Stimulated activated CD8-positive, alpha-beta memory T cell treated with anti-CD3 and anti-CD28 coated beads, Interleukin-15, amount 100 ng/mL, for 48 hours (primary cell): ENCODE data around the gene ABLIM1.

Experiments used
- DNase-seq, 2 donors: peaks; one replicate each; pipeline ENCODE4 v3.0.0-alpha.2; 2020; ENCODE audit warnings: low read depth in 2 of 2

The ABLIM1 gene

GRCh38 chr10:114491419-114491818 is 166.7 kb downstream of the ABLIM1 start:
- no peak for DNase-seq

GRCh38 chr10:114489521-114490310 is 168.4 kb downstream of the ABLIM1 start:
- DNase-seq: no peak

- no peak for DNase-seq
These were observed 170.1 kb downstream of the ABLIM1 start for GRCh38 chr10:114487815-114488536.

GRCh38 chr10:114486938-114487814 is 170.9 kb downstream of the ABLIM1 start:
- no peak for DNase-seq

- DNase-seq: no peak
These were observed 172.2 kb downstream of the ABLIM1 start for GRCh38 chr10:114485696-114486400.

DNA sequence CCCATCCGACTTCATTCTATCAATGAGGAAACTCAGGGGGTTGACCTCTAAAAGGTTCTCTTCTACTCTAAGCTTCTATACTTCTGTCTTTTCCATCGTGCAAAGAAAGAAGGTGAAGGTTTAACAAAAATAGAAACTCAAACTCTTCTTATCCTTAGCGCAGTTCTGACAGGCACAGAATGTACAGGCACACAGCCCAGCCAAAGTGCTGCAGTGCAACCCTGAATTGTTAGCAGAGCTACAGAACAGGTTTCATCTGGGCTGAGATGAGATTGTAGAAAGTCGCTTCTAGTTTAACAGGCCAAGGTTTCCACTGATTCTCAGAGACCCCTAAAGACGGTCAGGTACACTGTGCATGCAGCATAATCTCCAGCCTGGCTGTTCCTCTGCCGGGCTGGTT is 174.5 kb downstream of the ABLIM1 start:
- no peak for DNase-seq

GRCh38 chr10:114482480-114483304 is 175.4 kb downstream of the ABLIM1 start:
- no peak for DNase-seq

- DNase-seq: no peak
These were observed 177.0 kb downstream of the ABLIM1 start for GRCh38 chr10:114481055-114481454.

- no peak for DNase-seq
These were observed 178.2 kb downstream of the ABLIM1 start for GRCh38 chr10:114479836-114480235.

DNA sequence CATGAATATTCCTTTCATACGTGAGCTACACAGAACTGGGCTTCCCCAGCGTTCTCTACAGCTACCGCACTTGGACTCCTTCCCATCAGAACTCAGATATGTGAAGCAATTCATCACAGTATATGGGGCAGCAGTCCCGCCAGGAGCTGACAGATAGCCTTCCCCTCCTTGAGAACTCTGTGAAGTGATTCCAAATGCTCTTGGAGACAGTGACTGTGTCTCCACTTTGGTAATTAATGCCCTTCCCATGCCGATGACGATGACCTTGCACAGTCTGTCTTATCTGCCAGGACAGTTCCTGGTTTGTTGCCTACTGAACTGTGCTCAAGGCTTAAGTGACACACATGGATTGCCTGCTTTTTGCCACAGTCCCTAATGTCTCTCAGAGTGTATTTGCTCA is 178.8 kb downstream of the ABLIM1 start:
- no peak for DNase-seq

DNA sequence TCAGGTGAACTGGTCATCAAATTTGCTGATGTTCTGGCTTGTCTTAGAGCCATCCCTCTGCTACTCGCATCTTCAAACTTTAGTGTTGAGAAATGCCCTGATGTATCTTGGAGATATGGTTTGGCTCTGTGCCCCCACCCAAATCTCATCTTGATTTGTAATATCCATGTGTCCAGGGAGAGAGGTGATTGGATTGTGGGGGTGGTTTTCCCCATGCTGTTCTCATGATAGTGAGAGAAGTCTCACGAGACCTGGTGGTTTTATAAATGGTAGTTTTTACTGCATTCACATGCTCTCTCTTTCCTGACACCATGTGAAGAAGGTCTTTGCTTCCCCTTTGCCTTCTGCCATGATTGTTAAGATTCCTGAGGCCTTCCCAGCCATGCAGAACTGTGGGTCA is 179.8 kb downstream of the ABLIM1 start:
- no peak for DNase-seq

DNA sequence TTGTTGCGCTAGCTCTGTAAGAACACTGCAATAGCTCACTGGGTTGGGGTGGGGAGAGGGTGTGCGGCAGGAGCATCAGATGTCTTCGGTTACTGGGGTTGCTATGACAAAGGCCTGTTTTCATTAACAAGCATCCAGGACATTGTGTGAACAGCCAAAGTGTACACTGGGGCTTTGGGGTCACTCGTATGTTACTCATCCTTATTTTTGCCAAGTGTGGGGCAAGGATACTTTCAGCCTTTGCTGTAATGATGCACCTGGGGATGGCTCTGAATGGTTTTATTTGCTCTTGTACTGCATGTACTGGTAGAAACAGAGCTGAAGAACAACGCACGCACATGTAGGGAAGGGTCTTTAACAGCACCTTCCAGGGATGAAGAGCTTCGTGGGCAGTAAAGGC is 180.8 kb downstream of the ABLIM1 start:
- DNase-seq: no peak

DNA sequence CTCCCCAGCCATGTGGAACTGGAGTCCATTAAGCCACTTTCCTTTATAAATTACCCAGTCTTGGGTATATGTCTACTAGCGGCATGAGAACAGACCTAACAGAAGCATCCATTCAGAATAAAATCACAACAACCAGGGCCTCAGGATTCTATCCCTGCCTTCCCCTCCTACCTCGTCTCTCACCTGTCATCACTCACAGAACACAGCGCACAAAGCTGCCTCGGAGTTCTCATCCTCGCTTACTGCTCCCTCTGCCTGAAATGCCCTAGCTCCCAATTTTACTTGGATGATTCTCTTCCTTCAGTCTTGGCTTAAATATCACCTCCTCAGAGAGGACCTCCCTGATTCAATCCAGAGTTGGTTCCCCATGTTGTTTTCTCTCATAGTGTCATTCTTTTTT is 183.1 kb downstream of the ABLIM1 start:
- DNase-seq: no peak

GRCh38 chr10:114473776-114474175 is 184.3 kb downstream of the ABLIM1 start:
- DNase-seq: no peak

DNA sequence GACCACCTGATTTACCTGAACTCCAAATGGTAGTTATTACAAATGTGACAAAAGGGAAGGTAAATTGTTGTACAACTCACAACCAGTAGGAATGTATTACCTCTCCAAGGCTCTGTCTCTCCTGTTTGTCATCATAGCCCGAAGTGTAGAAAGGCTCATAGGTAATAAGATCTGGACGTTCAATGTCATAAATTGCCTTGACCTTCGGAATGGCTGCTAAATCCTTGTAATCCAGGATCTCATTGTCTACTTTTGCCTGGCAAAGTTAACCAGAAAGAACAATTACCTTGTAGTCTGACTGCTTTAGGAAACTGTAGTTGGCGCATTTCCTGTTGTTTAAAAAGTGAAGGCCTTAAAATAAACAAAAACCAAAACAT is 185.2 kb downstream of the ABLIM1 start:
- DNase-seq: no peak

DNA sequence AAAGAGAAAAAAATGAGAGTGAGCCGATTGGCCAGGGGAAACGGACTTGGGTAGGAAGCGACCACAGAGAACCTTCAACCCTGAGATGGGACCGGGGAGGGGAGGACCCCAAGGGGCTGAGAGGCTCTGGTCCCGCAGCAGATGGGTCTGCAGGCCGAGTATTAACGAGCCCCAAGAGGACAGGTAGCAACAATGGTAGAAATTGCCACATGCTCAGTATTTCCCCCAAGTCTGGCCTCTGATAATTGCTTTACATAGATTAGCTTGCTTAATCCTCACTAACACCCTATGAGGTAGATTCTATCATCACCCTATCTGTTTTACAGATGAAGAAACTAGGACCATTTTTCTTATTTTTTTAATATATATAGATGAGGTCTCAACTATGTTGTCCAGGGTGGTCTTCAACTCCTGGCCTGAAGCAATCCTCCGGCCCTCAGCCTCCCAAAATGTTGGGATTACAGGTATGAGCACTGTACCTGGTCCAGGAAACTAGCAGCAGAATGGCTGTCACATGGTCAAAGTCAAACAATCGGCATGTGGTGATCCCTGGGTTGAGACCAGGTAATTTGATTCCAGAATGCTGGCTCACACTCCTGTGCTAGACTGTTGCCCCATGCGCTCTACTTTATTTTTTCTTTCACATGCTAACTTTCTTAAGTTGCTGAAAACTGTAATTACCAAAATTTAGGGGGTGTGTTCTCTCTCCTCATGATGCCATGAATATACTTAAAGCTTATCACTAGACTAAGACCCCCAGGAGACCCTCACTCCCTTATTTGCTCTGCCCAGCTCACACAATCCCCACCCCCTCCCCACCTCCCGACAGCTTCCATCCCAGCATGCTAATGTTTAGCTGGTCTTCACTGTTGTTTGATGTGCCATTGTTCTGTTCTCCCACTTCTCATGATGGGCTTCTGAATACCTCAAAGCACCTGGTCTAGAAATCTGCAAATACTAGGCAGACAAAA is 185.9 kb downstream of the ABLIM1 start:
- no peak for DNase-seq

GRCh38 chr10:114470956-114471905 is 186.8 kb downstream of the ABLIM1 start:
- peak; percentile 28 to 36 for DNase-seq

DNA sequence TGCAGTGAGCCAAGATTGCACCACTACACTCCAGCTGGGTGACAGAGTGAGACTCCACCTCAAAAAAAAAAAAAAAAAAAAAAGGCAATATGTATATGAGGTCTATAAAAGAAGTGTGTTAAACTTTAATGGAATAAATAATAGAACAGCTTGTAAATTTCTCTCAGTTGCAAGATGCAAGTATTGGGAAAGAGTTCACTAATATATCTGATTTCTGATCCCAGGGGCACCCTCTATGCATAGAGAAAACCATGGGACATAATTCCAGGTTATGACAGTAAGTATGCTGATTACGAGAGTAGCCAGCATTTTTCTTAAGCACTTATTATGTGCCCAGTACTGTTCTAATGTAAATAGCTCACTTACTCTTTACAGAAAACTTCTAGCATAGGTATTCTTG is 187.7 kb downstream of the ABLIM1 start:
- no peak for DNase-seq
